ENCODE measurements around the gene GMDS.

The GMDS gene

GRCh38 chr6:2165286-2165685, 80.1 kb downstream of the GMDS start:
- TF ChIP-seq TOX (CRISPR knock-in tag; IDR thresholded peaks at IDR 0.05; ENCODE audit: borderline replicate concordance), result no peak
- TF ChIP-seq ARNTL (CRISPR knock-in tag; IDR thresholded peaks at IDR 0.05; ENCODE audit: borderline replicate concordance, low read depth), result no peak
- TF ChIP-seq POU6F1 (CRISPR knock-in tag; IDR thresholded peaks at IDR 0.05; ENCODE audit: borderline replicate concordance, low read depth), result no peak
- TF ChIP-seq, protein P1, sequence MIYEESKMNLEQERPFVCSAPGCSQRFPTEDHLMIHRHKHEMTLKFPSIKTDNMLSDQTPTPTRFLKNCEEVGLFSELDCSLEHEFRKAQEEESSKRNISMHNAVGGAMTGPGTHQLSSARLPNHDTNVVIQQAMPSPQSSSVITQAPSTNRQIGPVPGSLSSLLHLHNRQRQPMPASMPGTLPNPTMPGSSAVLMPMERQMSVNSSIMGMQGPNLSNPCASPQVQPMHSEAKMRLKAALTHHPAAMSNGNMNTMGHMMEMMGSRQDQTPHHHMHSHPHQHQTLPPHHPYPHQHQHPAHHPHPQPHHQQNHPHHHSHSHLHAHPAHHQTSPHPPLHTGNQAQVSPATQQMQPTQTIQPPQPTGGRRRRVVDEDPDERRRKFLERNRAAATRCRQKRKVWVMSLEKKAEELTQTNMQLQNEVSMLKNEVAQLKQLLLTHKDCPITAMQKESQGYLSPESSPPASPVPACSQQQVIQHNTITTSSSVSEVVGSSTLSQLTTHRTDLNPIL (CRISPR knock-in tag; IDR thresholded peaks at IDR 0.05; ENCODE audit: low read depth), result no peak
- no peak for TF ChIP-seq TSHZ2 (CRISPR knock-in tag; IDR thresholded peaks at IDR 0.05)
- TF ChIP-seq ZNF565 (CRISPR knock-in tag; conservative IDR thresholded peaks at IDR 0.05; ENCODE audit: low read depth), result no peak
- TF ChIP-seq ESRRG (CRISPR knock-in tag; IDR thresholded peaks at IDR 0.05), result no peak
- no peak for TF ChIP-seq OSR1 (CRISPR knock-in tag; IDR thresholded peaks at IDR 0.05)
- no peak for TF ChIP-seq ZFP30 (CRISPR knock-in tag; IDR thresholded peaks at IDR 0.05)
- no peak for TF ChIP-seq RARB (CRISPR knock-in tag; IDR thresholded peaks at IDR 0.05)
- TF ChIP-seq TCF4 (CRISPR knock-in tag; IDR thresholded peaks at IDR 0.05; ENCODE audit: borderline replicate concordance), result no peak
- TF ChIP-seq ZC3H10 (CRISPR knock-in tag; IDR thresholded peaks at IDR 0.05), result no peak
- no peak for TF ChIP-seq BACH2 (CRISPR knock-in tag; IDR thresholded peaks at IDR 0.05; ENCODE audit: borderline replicate concordance)
- TF ChIP-seq ZNF8 (CRISPR knock-in tag; IDR thresholded peaks at IDR 0.05), result no peak
- no peak for TF ChIP-seq ISL1 (CRISPR knock-in tag; IDR thresholded peaks at IDR 0.05)
- TF ChIP-seq, protein P2, sequence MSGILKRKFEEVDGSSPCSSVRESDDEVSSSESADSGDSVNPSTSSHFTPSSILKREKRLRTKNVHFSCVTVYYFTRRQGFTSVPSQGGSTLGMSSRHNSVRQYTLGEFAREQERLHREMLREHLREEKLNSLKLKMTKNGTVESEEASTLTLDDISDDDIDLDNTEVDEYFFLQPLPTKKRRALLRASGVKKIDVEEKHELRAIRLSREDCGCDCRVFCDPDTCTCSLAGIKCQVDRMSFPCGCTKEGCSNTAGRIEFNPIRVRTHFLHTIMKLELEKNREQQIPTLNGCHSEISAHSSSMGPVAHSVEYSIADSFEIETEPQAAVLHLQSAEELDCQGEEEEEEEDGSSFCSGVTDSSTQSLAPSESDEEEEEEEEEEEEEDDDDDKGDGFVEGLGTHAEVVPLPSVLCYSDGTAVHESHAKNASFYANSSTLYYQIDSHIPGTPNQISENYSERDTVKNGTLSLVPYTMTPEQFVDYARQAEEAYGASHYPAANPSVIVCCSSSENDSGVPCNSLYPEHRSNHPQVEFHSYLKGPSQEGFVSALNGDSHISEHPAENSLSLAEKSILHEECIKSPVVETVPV (CRISPR knock-in tag; IDR thresholded peaks at IDR 0.05), result no peak
- TF ChIP-seq ZFP3 (CRISPR knock-in tag; IDR thresholded peaks at IDR 0.05), result no peak
- TF ChIP-seq ZNF70 (CRISPR knock-in tag; IDR thresholded peaks at IDR 0.05), result no peak
- no peak for TF ChIP-seq CSDC2 (CRISPR knock-in tag; IDR thresholded peaks at IDR 0.05)
- no peak for ATAC-seq

DNA sequence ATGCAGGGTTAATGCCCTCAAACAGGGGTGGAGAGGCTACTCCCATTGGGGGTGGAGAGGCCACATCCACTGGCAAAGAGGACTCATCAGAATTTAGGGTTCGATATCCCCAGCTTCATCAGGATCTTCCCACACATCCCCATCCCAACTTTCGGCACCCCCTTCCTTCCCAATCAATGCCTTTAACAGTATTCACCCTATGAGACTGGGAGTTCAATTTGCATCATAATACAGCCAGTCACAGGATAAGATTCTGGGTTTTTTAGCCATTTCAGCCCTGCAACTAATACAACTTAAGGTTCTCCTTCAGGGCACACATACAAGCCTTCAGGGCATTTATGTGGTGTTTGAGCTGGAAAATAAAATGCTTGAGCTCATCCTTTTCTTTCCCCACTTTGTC, 80.9 kb downstream of the GMDS start:
- TF ChIP-seq TOX (CRISPR knock-in tag; IDR thresholded peaks at IDR 0.05; ENCODE audit: borderline replicate concordance) (no peak), TCF4 (CRISPR knock-in tag; IDR thresholded peaks at IDR 0.05; ENCODE audit: borderline replicate concordance) (no peak), ARNTL (CRISPR knock-in tag; IDR thresholded peaks at IDR 0.05; ENCODE audit: borderline replicate concordance, low read depth) (no peak)
- ATAC-seq, result no peak

- no peak; the same call in 2 of the 3 replicates for ATAC-seq
- no peak for TF ChIP-seq ZNF565 (CRISPR knock-in tag; conservative IDR thresholded peaks at IDR 0.05; ENCODE audit: low read depth)
- TF ChIP-seq BACH2 (CRISPR knock-in tag; IDR thresholded peaks at IDR 0.05; ENCODE audit: borderline replicate concordance), result no peak
- TF ChIP-seq GLIS3 (CRISPR knock-in tag; IDR thresholded peaks at IDR 0.05), result no peak
- TF ChIP-seq CSDC2 (CRISPR knock-in tag; IDR thresholded peaks at IDR 0.05), result no peak
- no peak for TF ChIP-seq RARB (CRISPR knock-in tag; IDR thresholded peaks at IDR 0.05)
- TF ChIP-seq PPARA (CRISPR knock-in tag; IDR thresholded peaks at IDR 0.05; ENCODE audit: borderline replicate concordance), result no peak
- no peak for TF ChIP-seq ZC3H10 (CRISPR knock-in tag; IDR thresholded peaks at IDR 0.05)
- TF ChIP-seq, protein P1 (CRISPR knock-in tag; IDR thresholded peaks at IDR 0.05; ENCODE audit: low read depth), result no peak
- TF ChIP-seq ESRRG (CRISPR knock-in tag; IDR thresholded peaks at IDR 0.05), result no peak
- no peak for TF ChIP-seq ISL1 (CRISPR knock-in tag; IDR thresholded peaks at IDR 0.05)
Measured at GRCh38 chr6:2162079-2162445, 83.3 kb downstream of the GMDS start.

Data from SK-N-SH treated with all-trans-retinoic acid at 6 μM for 48 hours (cell line).